Measurements from ENCODE around the gene SMCO2. TPM values are rescaled to one million over a fixed set of nuclear protein-coding genes. Genes with fewer than 3 reads are reported as not detected.

The SMCO2 gene
- total and polyA plus RNA-seq, 9 of the 15 experiments (the other 6 are each of a cell fraction or from before 2014, with no cell fraction given), result not detected

DNA sequence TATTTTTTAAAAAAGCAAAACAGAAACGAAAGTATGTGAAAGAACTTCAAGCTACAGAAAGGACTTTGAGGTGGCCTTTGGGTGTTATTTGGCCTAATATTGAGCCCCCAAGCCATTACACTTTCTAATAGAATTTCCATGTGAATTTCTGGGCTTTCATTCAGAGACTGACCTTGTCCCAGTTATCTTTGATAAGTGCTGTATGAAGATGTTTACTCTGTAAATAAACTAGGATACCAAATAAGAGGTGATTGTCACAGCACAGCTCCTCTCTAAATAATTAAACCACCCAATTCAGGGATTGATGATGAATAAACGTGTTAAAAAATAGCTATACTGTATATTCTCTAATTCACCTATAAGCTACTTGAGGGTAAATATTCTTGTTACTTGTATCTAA lies 44.7 kb downstream of the SMCO2 start:
- ChIA-PET CTCF (ENCODE audit: low intra/inter-chr PET ratio) (no interaction called here), POLR2A (interaction anchor here (0.6 kb wide), 1 partner anchor 12 kb away, joined by 3 read pairs; no protein-coding TSS in a partner anchor)
- no peaks in the 10 kb centered on the region for H3K79me2 ChIP-seq (ENCODE audit: control insufficient read depth, insufficient read depth, low read length)
- DNase-seq (ENCODE audit: extremely low read depth in 1 of 4, low spot score in 3 of 4), result no peak
- in situ Hi-C loops (cut with MboI) (no loop called here), intact Hi-C loops (cut with micrococcal nuclease) (no loop called here)
- H4K20me1 ChIP-seq (replicated peaks; ENCODE audit: control insufficient read depth, insufficient read depth, low read length), result no peaks in the 10 kb centered on the region
- WGBS (ENCODE audit: insufficient coverage, low coverage, missing lambda C conversion rate), result 0% methylated on average over 2 of the region's 2 CpGs
- no peak overlapping the region for H2AFZ ChIP-seq (ENCODE audit: low read depth, low read length)
- no peak overlapping the region for H3K9ac ChIP-seq (ENCODE audit: insufficient read depth in 1 of 2, low read depth in 2 of 2, low read length in 2 of 2)
- no peak overlapping the region for H3K4me2 ChIP-seq (ENCODE audit: insufficient read depth, low read length)
- no peaks in the 10 kb centered on the region for H3K4me1 ChIP-seq (replicated peaks in 1 of 2; ENCODE audit: control insufficient read depth in 2 of 2, insufficient read depth in 2 of 2, low read length in 2 of 2)
- H3K9me3 ChIP-seq (replicated peaks; ENCODE audit: control insufficient read depth, insufficient read depth, low read depth, low read length), result no peaks in the 10 kb centered on the region
- no peaks in the 10 kb centered on the region for H3K36me3 ChIP-seq (ENCODE audit: control insufficient read depth, insufficient read depth, low read length)
- BruUV-seq (replicated peaks), result no TSS peak
- no peak for FAIRE-seq
- TF ChIP-seq, protein P1, sequence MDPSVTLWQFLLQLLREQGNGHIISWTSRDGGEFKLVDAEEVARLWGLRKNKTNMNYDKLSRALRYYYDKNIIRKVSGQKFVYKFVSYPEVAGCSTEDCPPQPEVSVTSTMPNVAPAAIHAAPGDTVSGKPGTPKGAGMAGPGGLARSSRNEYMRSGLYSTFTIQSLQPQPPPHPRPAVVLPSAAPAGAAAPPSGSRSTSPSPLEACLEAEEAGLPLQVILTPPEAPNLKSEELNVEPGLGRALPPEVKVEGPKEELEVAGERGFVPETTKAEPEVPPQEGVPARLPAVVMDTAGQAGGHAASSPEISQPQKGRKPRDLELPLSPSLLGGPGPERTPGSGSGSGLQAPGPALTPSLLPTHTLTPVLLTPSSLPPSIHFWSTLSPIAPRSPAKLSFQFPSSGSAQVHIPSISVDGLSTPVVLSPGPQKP (CRISPR knock-in tag; IDR thresholded peaks at IDR 0.05), result no peak
- TF ChIP-seq ESRRB (CRISPR knock-in tag; IDR thresholded peaks at IDR 0.05; ENCODE audit: borderline replicate concordance) (no peak), ZNF165 (CRISPR knock-in tag; IDR thresholded peaks at IDR 0.05; ENCODE audit: borderline replicate concordance) (no peak), BRD4 (IDR thresholded peaks at IDR 0.05) (no peak), SAFB2 (IDR thresholded peaks at IDR 0.05; ENCODE audit: borderline replicate concordance, low read depth, low read length, severe bottlenecking) (no peak), RFX7 (CRISPR knock-in tag; IDR thresholded peaks at IDR 0.05) (no peak), NFYB (IDR thresholded peaks at IDR 0.05; ENCODE audit: extremely low read depth, insufficient read length) (no peak), NBN (IDR thresholded peaks at IDR 0.05; ENCODE audit: low read depth) (no peak), ZNF197 (CRISPR knock-in tag; IDR thresholded peaks at IDR 0.05; ENCODE audit: low read depth) (no peak), SMAD4 (CRISPR knock-in tag; conservative IDR thresholded peaks at IDR 0.05) (no peak), ZNF384 (IDR thresholded peaks at IDR 0.05; ENCODE audit: low read depth, low read length) (no peak), GABPB1 (CRISPR knock-in tag; IDR thresholded peaks at IDR 0.05) (no peak), ILF3 (IDR thresholded peaks at IDR 0.05; ENCODE audit: borderline replicate concordance) (no peak), ZNF584 (CRISPR knock-in tag; IDR thresholded peaks at IDR 0.05; ENCODE audit: low read depth) (no peak), ASH1L (IDR thresholded peaks at IDR 0.05; ENCODE audit: borderline replicate concordance, low read depth, partially characterized antibody) (no peak), ZNF239 (CRISPR knock-in tag; IDR thresholded peaks at IDR 0.05) (no peak)
- TF ChIP-seq, protein P2, sequence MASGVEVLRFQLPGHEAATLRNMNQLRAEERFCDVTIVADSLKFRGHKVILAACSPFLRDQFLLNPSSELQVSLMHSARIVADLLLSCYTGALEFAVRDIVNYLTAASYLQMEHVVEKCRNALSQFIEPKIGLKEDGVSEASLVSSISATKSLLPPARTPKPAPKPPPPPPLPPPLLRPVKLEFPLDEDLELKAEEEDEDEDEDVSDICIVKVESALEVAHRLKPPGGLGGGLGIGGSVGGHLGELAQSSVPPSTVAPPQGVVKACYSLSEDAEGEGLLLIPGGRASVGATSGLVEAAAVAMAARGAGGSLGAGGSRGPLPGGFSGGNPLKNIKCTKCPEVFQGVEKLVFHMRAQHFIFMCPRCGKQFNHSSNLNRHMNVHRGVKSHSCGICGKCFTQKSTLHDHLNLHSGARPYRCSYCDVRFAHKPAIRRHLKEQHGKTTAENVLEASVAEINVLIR (CRISPR knock-in tag; IDR thresholded peaks at IDR 0.05), result no peak
- TF ChIP-seq, protein P3, sequence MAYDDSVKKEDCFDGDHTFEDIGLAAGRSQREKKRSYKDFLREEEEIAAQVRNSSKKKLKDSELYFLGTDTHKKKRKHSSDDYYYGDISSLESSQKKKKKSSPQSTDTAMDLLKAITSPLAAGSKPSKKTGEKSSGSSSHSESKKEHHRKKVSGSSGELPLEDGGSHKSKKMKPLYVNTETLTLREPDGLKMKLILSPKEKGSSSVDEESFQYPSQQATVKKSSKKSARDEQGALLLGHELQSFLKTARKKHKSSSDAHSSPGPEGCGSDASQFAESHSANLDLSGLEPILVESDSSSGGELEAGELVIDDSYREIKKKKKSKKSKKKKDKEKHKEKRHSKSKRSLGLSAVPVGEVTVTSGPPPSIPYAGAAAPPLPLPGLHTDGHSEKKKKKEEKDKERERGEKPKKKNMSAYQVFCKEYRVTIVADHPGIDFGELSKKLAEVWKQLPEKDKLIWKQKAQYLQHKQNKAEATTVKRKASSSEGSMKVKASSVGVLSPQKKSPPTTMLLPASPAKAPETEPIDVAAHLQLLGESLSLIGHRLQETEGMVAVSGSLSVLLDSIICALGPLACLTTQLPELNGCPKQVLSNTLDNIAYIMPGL (CRISPR knock-in tag; IDR thresholded peaks at IDR 0.05), result no peak
- TF ChIP-seq, protein P4, sequence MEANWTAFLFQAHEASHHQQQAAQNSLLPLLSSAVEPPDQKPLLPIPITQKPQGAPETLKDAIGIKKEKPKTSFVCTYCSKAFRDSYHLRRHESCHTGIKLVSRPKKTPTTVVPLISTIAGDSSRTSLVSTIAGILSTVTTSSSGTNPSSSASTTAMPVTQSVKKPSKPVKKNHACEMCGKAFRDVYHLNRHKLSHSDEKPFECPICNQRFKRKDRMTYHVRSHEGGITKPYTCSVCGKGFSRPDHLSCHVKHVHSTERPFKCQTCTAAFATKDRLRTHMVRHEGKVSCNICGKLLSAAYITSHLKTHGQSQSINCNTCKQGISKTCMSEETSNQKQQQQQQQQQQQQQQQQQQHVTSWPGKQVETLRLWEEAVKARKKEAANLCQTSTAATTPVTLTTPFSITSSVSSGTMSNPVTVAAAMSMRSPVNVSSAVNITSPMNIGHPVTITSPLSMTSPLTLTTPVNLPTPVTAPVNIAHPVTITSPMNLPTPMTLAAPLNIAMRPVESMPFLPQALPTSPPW (CRISPR knock-in tag; IDR thresholded peaks at IDR 0.05), result no peak
- ATAC-seq, result no peak
- no peak overlapping the region for H3K27ac ChIP-seq (ENCODE audit: extremely low read depth, low read depth, low read length)
- H3K4me3 ChIP-seq, result no peak overlapping the region
- H3K9me1 ChIP-seq (ENCODE audit: control insufficient read depth, insufficient read depth, low read length), result no peaks in the 10 kb centered on the region
- no peaks in the 10 kb centered on the region; a peak in 1 of 5 replicates for H3K27me3 ChIP-seq (ENCODE audit: control insufficient read depth in 2 of 2, insufficient read depth in 2 of 2, low read length in 2 of 2)

All from K562 (cell line).